Stromal cell of bone marrow (primary cell): ENCODE data around the gene IGF1.
"Not testable (repeated sequence)": the region's sequence is repeated elsewhere in the genome, so short reads cannot be mapped to it uniquely, and the experiment has no call there.

ENCODE experiments used
- DNase-seq: peaks from one replicate; pipeline ENCODE4 v3.0.0-alpha.2; 2012; ENCODE audit warnings: low read depth

Gene IGF1

DNA sequence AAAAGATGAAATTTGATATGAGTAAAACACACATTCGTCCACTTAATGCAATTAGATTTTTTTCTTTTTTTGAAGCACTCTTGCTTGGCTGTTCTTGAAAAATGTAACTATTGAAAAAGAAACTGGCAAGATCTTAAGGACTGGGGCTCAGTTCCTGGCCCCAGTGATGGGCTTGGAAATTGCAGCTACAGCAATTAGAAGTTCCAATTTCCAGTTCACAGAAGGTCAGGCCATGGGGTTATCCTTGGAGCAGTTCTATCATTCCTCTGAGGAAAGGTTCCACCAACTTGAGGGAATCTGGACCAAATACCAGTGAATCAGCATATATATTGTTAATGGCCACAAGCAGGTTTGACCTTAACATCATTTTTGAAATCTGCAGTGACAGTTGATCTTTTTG, 18.9 kb downstream of the IGF1 start:
- DNase-seq, result no peak

- DNase-seq, result no peak
Measured at GRCh38 chr12:102459314-102459713, 21.0 kb downstream of the IGF1 start.

GRCh38 chr12:102454808-102455760, 25.3 kb downstream of the IGF1 start:
- peak; percentile 88 for DNase-seq

- no peak for DNase-seq
Measured at GRCh38 chr12:102454330-102454729, 26.0 kb downstream of the IGF1 start.

DNA sequence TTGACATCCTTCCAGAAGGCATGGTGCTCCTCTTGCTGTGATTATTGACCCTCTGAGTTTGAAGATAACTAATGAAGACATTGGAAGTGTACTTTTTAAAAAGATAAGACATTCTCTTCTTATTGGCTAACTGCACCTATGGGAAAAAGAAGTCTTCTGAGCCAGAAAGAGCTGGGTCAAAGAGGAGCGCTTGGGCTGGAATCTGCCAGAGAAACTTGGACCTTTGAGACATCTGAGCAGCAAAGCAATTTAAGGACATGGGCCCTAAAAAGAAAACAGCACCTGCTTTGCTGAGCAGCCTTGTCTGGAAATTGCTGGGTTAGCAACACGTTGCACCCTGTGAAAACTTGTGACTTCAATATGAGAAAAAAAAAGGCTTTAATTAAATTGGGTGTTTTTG, 27.8 kb downstream of the IGF1 start:
- DNase-seq, result no peak

GRCh38 chr12:102449018-102449417, 31.3 kb downstream of the IGF1 start:
- DNase-seq, result not testable (repeated sequence)

GRCh38 chr12:102447426-102447825, 32.9 kb downstream of the IGF1 start:
- not testable (repeated sequence) for DNase-seq

GRCh38 chr12:102444707-102445106, 35.7 kb downstream of the IGF1 start:
- DNase-seq, result no peak

GRCh38 chr12:102444093-102444492, 36.3 kb downstream of the IGF1 start:
- DNase-seq, result no peak

DNA sequence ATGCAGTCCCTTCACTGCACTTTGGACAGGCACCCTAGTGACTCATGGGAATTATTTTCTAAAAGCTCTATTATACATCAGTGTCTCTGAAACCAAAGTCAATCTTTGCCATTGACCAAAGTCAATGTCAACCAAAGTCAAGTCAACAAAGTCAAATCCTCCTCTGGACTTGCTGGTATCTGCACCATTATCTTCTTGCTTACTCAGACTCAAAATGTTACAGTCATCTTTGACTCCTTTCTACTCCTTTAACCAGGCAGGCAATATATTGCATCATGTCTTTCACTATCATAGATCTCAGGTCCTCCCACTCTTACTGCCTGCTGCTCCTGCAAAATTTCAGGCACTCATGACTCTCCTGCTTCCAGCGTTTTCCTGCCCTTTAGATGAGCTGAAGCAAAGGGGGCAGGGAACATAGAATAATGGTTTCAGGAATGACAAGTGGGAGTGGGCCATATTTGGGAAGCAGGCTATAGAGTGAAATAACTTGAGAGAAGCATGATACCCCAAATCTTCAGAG, 39.2 kb downstream of the IGF1 start:
- DNase-seq, result no peak

DNA sequence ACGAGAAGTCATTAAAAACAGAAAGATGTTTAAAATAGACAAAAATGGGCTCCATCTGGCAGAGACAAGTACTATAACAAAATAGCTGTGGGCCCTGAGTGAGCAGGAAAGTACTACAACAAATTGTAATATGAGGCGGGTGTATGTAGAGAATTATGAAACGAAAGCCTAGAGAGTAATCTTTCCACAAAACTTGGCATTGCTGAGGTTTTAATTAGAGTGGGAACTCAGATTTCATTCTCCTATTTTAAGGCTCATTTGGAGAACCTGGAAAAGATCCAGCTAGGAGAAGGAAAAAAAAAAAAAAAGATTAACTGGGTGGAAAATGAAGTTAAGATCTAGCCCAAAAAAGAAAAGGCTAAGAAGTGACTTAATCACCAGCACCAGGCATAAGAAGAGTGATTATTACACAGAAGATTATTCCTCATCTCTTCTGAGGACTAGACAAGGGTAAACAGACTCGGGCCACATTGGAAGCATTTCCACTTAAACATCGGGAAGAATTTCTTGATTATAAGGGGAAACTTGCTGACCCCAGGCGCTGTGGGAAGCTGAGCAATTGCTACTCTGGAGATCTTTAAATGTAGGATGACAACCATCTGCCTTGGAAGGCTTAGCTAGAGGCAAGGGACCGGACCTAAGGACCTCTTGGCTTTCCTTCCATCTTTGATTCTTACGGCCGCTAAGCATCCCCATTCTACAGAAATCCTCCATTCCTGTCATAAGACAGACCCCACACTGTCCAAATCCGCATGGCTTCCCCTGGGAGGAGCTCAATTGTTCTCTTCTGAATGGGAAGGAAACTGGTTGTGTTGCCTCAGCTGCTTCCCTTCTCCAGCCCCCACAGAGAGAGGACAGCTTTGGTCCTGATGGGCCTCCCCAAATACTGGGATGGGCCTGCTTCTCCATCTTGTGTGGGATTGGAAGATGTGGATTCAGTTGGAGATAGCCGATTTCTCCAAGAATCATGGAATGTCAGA, 40.6 kb downstream of the IGF1 start:
- DNase-seq, result no peak

DNA sequence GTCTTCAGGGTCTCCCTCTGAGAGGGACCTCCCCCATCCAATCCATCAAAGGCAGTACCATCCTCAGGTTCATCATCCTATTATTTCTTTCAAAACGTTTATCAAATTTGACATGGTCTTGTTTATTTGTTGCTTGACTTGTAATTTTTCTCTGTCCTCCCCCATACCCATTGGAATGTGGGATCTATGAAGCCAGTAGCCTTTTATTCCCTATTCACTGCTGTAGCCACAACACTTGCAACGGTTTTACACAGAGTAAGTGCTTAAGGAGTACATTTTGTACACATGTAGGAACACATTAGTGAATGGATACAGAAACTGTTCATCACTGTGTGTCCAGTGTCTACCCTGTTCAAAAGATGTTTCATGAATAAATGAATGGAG, 41.5 kb downstream of the IGF1 start:
- no peak for DNase-seq

- no peak for DNase-seq
Measured at GRCh38 chr12:102438047-102438826, 42.1 kb downstream of the IGF1 start.

- DNase-seq, result no peak
Measured at GRCh38 chr12:102437511-102437910, 42.9 kb downstream of the IGF1 start.

GRCh38 chr12:102436867-102437266, 43.5 kb downstream of the IGF1 start:
- DNase-seq, result no peak

DNA sequence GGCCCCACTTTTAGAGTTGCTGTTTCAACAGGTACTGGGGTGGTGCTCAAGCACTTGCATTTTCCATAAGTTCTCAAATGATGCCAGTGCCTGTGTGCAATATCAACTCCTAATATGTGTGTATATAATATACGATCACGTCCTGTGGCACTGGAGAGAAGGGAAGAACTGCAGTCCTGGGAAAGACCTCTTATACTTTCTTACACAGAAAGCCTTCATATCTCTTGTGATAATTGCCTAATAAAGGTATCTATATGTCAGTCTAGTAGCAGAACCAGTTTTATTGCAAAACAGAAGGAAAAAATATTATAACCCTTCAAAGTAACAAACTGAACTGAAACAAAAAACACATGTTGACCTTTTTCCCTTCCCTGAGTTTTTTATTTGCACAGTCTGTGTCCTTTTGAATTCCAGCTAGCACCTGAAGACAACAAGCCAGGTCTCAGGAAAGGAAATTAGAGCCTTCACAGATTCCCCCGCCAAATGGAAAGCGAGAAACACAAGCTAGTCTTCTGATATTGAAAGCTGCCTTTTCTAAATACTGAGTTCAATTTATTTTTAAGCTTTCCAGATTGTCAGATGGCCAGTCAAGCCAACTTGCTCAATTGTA, 44.4 kb downstream of the IGF1 start:
- DNase-seq, result no peak

- peak; percentile 22 for DNase-seq
Measured at GRCh38 chr12:102433304-102433703, 47.1 kb downstream of the IGF1 start.

- DNase-seq, result no peak
Measured at GRCh38 chr12:102430661-102431060, 49.7 kb downstream of the IGF1 start.

DNA sequence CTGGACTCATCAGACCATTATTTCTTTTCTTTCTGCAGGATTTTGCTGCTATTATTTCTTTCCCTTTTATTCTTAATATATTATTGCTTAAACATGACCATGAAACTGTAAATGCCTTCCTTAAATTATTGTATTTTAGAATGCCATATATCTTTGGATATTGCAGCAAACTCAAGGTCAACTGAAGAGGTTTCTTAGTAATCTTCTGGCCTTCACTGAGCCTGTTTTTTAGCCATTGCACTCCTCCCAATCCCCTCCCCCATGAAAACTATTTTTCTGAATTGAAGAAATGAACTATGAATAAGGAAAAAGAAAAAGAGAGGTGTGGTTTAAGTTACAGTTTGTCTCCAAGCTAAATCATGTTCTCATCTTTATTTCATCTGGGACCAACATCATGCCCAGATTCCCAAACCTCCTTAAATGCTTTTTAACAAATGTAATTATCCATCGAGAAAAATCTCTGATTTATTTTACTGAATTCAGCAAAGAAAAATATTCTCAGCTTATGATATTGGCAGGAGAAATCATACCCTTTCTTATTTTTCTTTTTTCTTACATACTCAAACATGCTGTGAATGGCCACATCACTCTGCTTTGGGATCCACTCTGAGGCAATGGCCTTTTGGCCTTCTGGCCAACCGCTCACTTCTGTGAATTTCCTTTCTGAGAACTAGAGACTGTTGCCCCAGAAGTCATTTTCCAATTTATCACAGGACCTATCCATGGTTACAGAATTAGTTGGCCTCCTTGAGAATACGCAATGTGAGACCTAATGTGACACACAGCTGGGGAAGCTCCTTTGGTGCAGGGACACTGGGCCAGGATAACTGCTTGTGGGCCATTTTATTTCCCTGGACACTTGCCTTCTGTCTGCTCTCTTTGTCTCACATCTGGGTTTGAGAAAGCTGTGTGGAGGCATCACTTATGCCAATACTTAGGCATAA, 50.9 kb downstream of the IGF1 start:
- no peak for DNase-seq

GRCh38 chr12:102427543-102427941, 52.8 kb downstream of the IGF1 start:
- no peak for DNase-seq
